GM19395 (cell line): ENCODE measurements around the gene TRIM64.
"Not testable (repeated sequence)": the region's sequence is repeated elsewhere in the genome, so short reads cannot be mapped to it uniquely, and the experiment has no call there.

ENCODE experiments used
- ATAC-seq: cut with Tn5 transposase; IDR thresholded peaks from one replicate; pipeline ENCODE4 v1.9.1; 2021; ENCODE audit warnings: mild to moderate bottlenecking, moderate library complexity; ENCODE audit not compliant: unreplicated experiment

Gene TRIM64

GRCh38 chr11:89965737-89966136, at the start of gene TRIM64:
TRIM64 (plus strand) TSS chr11:89966037; CDS start chr11:89968504, 2,467 bp downstream.
- not testable (repeated sequence) for ATAC-seq

GRCh38 chr11:89922195-89922660, 43.6 kb upstream of the TRIM64 start, which contains the start of gene TRIM49D1:
TRIM49D1 (minus strand) TSS chr11:89922245; CDS start chr11:89917710, 4,535 bp downstream.
- no peak for ATAC-seq

GRCh38 chr11:89923764-89924163, 42.1 kb upstream of the TRIM64 start, which contains the start of gene TRIM49D2:
TRIM49D2 (plus strand) TSS chr11:89924064; CDS start chr11:89926762, 2,698 bp downstream.
- not testable (repeated sequence) for ATAC-seq

- not testable (repeated sequence) for ATAC-seq
Measured at GRCh38 chr11:89960833-89961232, 5.0 kb upstream of the TRIM64 start.
